ENCODE results near the gene SLC4A2. TPM values are rescaled to one million over a fixed set of nuclear protein-coding genes. Genes with fewer than 3 reads are reported as not detected.
A peak's percentile ranks its signal among the peaks of the same experiment; 100 is the strongest.

Gene SLC4A2
- total and polyA plus RNA-seq, 2 of the 8 experiments (the other 6 are each of a cell fraction or from before 2014, with no cell fraction given) = 72.6 to 147 TPM

DNA sequence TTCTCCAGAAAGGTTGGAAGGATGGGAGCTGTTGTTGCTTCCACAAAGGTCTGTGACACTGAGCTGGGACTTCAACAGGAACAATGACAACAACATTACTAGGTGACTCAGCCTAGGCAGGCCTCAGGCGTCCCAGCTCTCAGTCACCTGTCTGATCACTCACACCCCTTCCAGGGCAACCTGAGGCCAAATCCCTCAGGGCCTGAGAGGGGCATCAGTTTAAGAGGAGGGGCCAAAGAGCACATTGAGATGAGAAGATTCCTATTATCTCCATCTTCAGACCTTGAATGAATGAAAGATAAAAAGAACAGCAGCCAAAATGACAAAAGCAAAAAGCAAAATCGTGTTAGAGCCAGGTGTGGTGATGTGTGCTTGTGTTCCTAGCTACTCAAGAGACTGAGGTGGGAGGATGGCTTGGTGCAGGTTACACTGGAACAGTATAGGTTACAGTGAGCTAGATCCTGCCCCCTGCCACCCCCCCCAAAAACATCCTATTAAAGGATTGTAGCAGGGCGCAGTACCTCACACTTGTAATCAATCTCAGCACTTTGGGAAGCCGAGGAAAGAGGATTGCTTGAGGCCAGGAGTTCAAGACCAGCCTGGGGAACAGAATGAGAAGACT, 34.8 kb upstream of the SLC4A2 start, which contains the start of gene ATG9B:
Gene ATG9B, minus strand, starts transcription at position 60 of the 622 bp plus-strand sequence. CDS start 71 bp downstream, outside the sequence.
- Histone ChIP-seq H4K5ac (ENCODE audit: insufficient read length, low read depth, low read length) (no peak within 1 kb of the TSS), H2AK5ac (ENCODE audit: low read depth, low read length) (no peak within 1 kb of the TSS; the same call in 1 of the 2 replicates), H2BK15ac (ENCODE audit: low read length) (peak within 1 kb of the TSS; percentile 88; the same call in 1 of the 2 replicates), H3K79me1 (ENCODE audit: low read depth, low read length) (no peaks in the 10 kb centered on the region), H2BK120ac (replicated peaks; ENCODE audit: low read depth, low read length) (no peak within 1 kb of the TSS), H4K8ac (ENCODE audit: extremely low read depth, insufficient read depth, low read length) (no peak within 1 kb of the TSS), H3K14ac (ENCODE audit: insufficient read length) (no peak within 1 kb of the TSS), H4K20me1 (replicated peaks in 1 of 2; ENCODE audit: control insufficient read depth in 1 of 2, insufficient read depth in 2 of 2, low read length in 2 of 2) (no peaks in the 10 kb centered on the region), H3K56ac (replicated peaks; ENCODE audit: insufficient read length, low read depth, low read length) (no peak within 1 kb of the TSS), H3K9ac (replicated peaks in 1 of 4; ENCODE audit: extremely low read depth in 1 of 4, low read depth in 3 of 4, low read length in 3 of 4) (no peak within 1 kb of the TSS; a peak in 1 of 7 replicates), H3K23me2 (ENCODE audit: low read depth, low read length) (peaks cover 3% of the 10 kb centered on the region; the same call in 1 of the 2 replicates), H2BK12ac (ENCODE audit: low read depth, low read length) (0 out of 2 replicates have a peak within 1 kb of the TSS, but pooled peaks have one; percentile 17), H3K9me3 (ENCODE audit: insufficient read depth in 2 of 2, low read depth in 1 of 2, low read length in 1 of 2) (no peaks in the 10 kb centered on the region), H3K4me1 (replicated peaks in 1 of 4; ENCODE audit: control insufficient read depth in 3 of 4, insufficient read depth in 4 of 4, low read length in 3 of 4) (peaks cover 0 to 6% (median 4%) of the 10 kb centered on the region in 4 experiments; a peak in 3 of 7 replicates), H3K79me2 (ENCODE audit: control insufficient read depth in 1 of 2, insufficient read depth in 2 of 2, low read length in 2 of 2) (no peaks in the 10 kb centered on the region), H3K4me2 (ENCODE audit: insufficient read depth in 1 of 2, low read depth in 2 of 2, low read length in 2 of 2) (no peak within 1 kb of the TSS), H2BK20ac (ENCODE audit: low read length) (no peak within 1 kb of the TSS), H2AFZ (ENCODE audit: low read length) (no peak within 1 kb of the TSS), H3K36me3 (ENCODE audit: control insufficient read depth in 2 of 4, insufficient read depth in 4 of 4, low read length in 3 of 4) (no peaks in the 10 kb centered on the region), H3K4ac (replicated peaks; ENCODE audit: insufficient read length, low read depth, low read length) (no peak within 1 kb of the TSS), H3K23ac (ENCODE audit: insufficient read length) (no peak within 1 kb of the TSS), H3K18ac (ENCODE audit: extremely low read depth, low read length) (no peak within 1 kb of the TSS), H2BK5ac (ENCODE audit: low read depth, low read length) (no peak within 1 kb of the TSS), H3K27me3 (replicated peaks in 1 of 4; ENCODE audit: control insufficient read depth in 3 of 4, extremely low read depth in 1 of 4, insufficient read depth in 3 of 4, low read length in 3 of 4) (peaks cover 1 to 18% (median 15%) of the 10 kb centered on the region in 4 experiments), H3K27ac (ENCODE audit: low read depth, low read length) (no peak within 1 kb of the TSS), H4K91ac (replicated peaks; ENCODE audit: insufficient read length, low read length) (no peak within 1 kb of the TSS), H3K4me3 (ENCODE audit: extremely low read depth in 1 of 4, insufficient read depth in 2 of 4, low read depth in 3 of 4, low read length in 4 of 4) (no peak within 1 kb of the TSS)
- CTCF ChIA-PET (ENCODE audit: partially characterized antibody) = interaction anchor here (0.7 to 8.0 kb wide), 10 partner anchors 8 to 146 kb away, joined by 3 to 116 read pairs (median 3); no protein-coding TSS in a partner anchor
- no peak for FAIRE-seq
- POLR2A ChIA-PET (ENCODE audit: partially characterized antibody) = no interaction called here
- 83% methylated on average over 4 of the region's 4 CpGs; no CpG with 5 or more reads in 1 of the 2 experiments for WGBS, 2 experiments (ENCODE audit: extremely low coverage in 1 of 2, insufficient coverage in 1 of 2, insufficient read length in 1 of 2, insufficient replicate concordance in 2 of 2, low coverage in 1 of 2, low lambda C conversion rate in 2 of 2, missing lambda C conversion rate in 1 of 2)
- no peak for DNase-seq (ENCODE audit: low read depth in 1 of 2, low spot score in 2 of 2)
- TF ChIP-seq TEAD4 (IDR thresholded peaks at IDR 0.05; ENCODE audit: low read depth, low read length) = no peak
- TF ChIP-seq ASH2L (IDR thresholded peaks at IDR 0.05; ENCODE audit: low read length) = no peak
- no peak for TF ChIP-seq POLR2AphosphoS5 (IDR thresholded peaks at IDR 0.05; ENCODE audit: low read depth, low read length)
- TF ChIP-seq RNF2 (IDR thresholded peaks at IDR 0.05; ENCODE audit: borderline replicate concordance, low read depth, low read length, missing control alignments, poor library complexity, severe bottlenecking) = no peak
- no peak for TF ChIP-seq YY1 (IDR thresholded peaks at IDR 0.05; ENCODE audit: low read depth, low read length)
- TF ChIP-seq ZNF274 (IDR thresholded peaks at IDR 0.05; ENCODE audit: borderline replicate concordance, extremely low read depth, low read length) = no peak
- no peak for TF ChIP-seq SIRT6 (IDR thresholded peaks at IDR 0.05; ENCODE audit: low read length)
- no peak for TF ChIP-seq CEBPB (IDR thresholded peaks at IDR 0.05; ENCODE audit: low read depth, low read length)
- TF ChIP-seq BCL11A (IDR thresholded peaks at IDR 0.05; ENCODE audit: low read depth in 2 of 2, low read length in 2 of 2) = no peak
- TF ChIP-seq KDM5A (IDR thresholded peaks at IDR 0.05; ENCODE audit: low read length) = no peak
- TF ChIP-seq SIX5 (IDR thresholded peaks at IDR 0.05; ENCODE audit: low read depth, low read length) = no peak
- no peak for TF ChIP-seq EZH2 (IDR thresholded peaks at IDR 0.05; ENCODE audit: low read depth, low read length, severe bottlenecking)
- no peak for TF ChIP-seq SIN3A (conservative IDR thresholded peaks at IDR 0.05 in 1 of 2, IDR thresholded peaks at IDR 0.05 in 1 of 2; ENCODE audit: low read depth in 1 of 2, low read length in 2 of 2)

All from H1 (cell line).